CD4-positive, alpha-beta T cell (primary cell): ENCODE measurements around the gene LAMA4. TPM values are rescaled to one million over a fixed set of nuclear protein-coding genes. Genes with fewer than 3 reads are reported as not detected.

Source experiments
- ATAC-seq: fragments of 200-7000 bp; cut with Tn5 transposase; one replicate; pipeline ENCODE4 v1.10.0; 2022; ENCODE audit warnings: mild to moderate bottlenecking; ENCODE audit not compliant: poor library complexity
- CTCF ChIA-PET: fragments of 350-600 bp; sonication (Branson Sonifier 250); formaldehyde crosslinking; loops from one replicate; lab custom pipeline; 2021; ENCODE audit warnings: antibody characterized with exemption, inconsistent platforms; lab: Charles Lee
- POLR2A ChIA-PET: fragments of 350-600 bp; sonication (Branson Sonifier 250); formaldehyde crosslinking; loops from one replicate; lab custom pipeline; 2021; ENCODE audit warnings: antibody characterized with exemption, inconsistent platforms; lab: Charles Lee
- DNase-seq, 14 experiments: peaks; one replicate each; pipeline ENCODE4 v3.0.0-alpha.2; 2013 to 2020; ENCODE audit warnings: mixed read lengths in 2 of 14
- H3K27ac ChIP-seq, 2 donors: one replicate each; pipeline versions ENCODE4 v1.5.1 to v1.7.0; 2013; ENCODE audit warnings: low read length in 2 of 2, low read depth in 1 of 2, mild to moderate bottlenecking in 1 of 2
- H3K27me3 ChIP-seq, 2 experiments: 1 replicate in 1 of 2; 2 replicates in 1 of 2; pipeline versions ENCODE4 v1.6.1 to v1.7.0; 2013; ENCODE audit warnings: low read length in 2 of 2, control low read depth in 1 of 2, mild to moderate bottlenecking in 1 of 2, moderate library complexity in 1 of 2; ENCODE audit not compliant: insufficient read depth in 2 of 2, control insufficient read depth in 1 of 2
- H3K36me3 ChIP-seq: one replicate; pipeline ENCODE4 v1.6.1; 2013; ENCODE audit warnings: low read length, control low read depth; ENCODE audit not compliant: insufficient read depth
- H3K4me1 ChIP-seq: one replicate; pipeline ENCODE4 v1.6.1; 2013; ENCODE audit warnings: low read length, control low read depth; ENCODE audit not compliant: insufficient read depth
- H3K4me3 ChIP-seq: one replicate; pipeline ENCODE4 v1.5.1; 2013; ENCODE audit warnings: mild to moderate bottlenecking, low read length, moderate library complexity
- H3K9me3 ChIP-seq, 2 experiments: 1 replicate in 1 of 2; 2 replicates in 1 of 2; pipeline versions ENCODE4 v1.6.1 to v1.7.0; 2013; ENCODE audit warnings: low read length in 2 of 2, mild to moderate bottlenecking in 2 of 2, control low read depth in 1 of 2, moderate library complexity in 1 of 2; ENCODE audit not compliant: control insufficient read depth in 1 of 2, insufficient read depth in 1 of 2
- H3K27ac Mint-ChIP-seq: one replicate; pipeline ENCODE4 v1.8.0; 2020; ENCODE audit warnings: mixed read lengths
- H3K27me3 Mint-ChIP-seq: one replicate; pipeline ENCODE4 v1.8.0; 2021; ENCODE audit warnings: mixed read lengths
- H3K36me3 Mint-ChIP-seq: one replicate; pipeline ENCODE4 v1.8.0; 2021; ENCODE audit warnings: low read depth, mixed read lengths
- H3K4me1 Mint-ChIP-seq: one replicate; pipeline ENCODE4 v1.8.0; 2021; ENCODE audit warnings: low read depth, mixed read lengths
- H3K4me3 Mint-ChIP-seq: one replicate; pipeline ENCODE4 v1.8.0; 2020; ENCODE audit warnings: mild to moderate bottlenecking, mixed read lengths
- H3K9me3 Mint-ChIP-seq: one replicate; pipeline ENCODE4 v1.8.0; 2020; ENCODE audit warnings: mixed read lengths
- intact Hi-C, 2 experiments: fragments of 100-400 bp; cut with DNase I in 1 of 2; cut with micrococcal nuclease in 1 of 2; formaldehyde crosslinking; loops; one replicate each; pipeline versions ENCODE4 v1.15.1 to v1.9.0; 2023 to 2025; cut with DNase I, micrococcal nuclease
- total RNA-seq, 174 experiments: library from RNA in 2 of 174; stranded (reverse) in 2 of 174; gene quantifications; one replicate each; pipeline ENCODE4 v1.2.3 and lab custom pipeline; 2021 to 2026
- TF ChIP-seq, protein P1 (sequence below): fragments of 200-600 bp; IDR thresholded peaks from one replicate; pipeline ENCODE4 v1.8.0; 2022; ENCODE audit warnings: antibody characterized with exemption, mild to moderate bottlenecking

The LAMA4 gene
- total RNA-seq, 2 experiments from 2014 or later: not detected

DNA sequence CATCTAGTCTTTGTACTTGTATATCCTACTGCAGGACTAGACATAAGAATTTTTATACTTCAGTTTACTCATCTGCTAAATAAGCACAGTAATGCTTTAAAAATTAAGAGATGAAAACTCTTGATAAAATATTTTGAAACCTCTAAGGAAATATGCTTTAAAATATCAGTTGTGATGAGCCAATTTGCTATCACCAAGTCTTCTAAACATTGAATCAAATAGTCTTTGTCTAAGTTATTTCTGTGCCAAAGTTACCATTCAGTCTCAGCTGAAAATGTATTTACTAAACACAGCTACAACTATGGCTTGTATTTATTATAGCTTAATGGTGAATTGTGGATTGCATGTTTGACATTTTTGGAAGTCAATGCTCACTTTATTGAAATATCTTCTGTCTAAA is 46.5 kb upstream of the LAMA4 start:
- ATAC-seq (no peak), DNase-seq (no peak)
- ChIA-PET POLR2A (no interaction called here), CTCF (no interaction called here)
- Mint-ChIP-seq H3K4me3 (no peak overlapping the region), H3K4me1 (no peaks in the 10 kb centered on the region), H3K27me3 (peaks cover 17% of the 10 kb centered on the region), H3K36me3 (no peaks in the 10 kb centered on the region), H3K9me3 (no peaks in the 10 kb centered on the region), H3K27ac (no peak overlapping the region)
- intact Hi-C loops: no loop called here
- Histone ChIP-seq H3K4me3 (no peak overlapping the region), H3K4me1 (no peaks in the 10 kb centered on the region), H3K27ac (no peak overlapping the region), H3K27me3 (peaks cover 0 to under 1% of the 10 kb centered on the region in 2 experiments), H3K36me3 (no peaks in the 10 kb centered on the region), H3K9me3 (no peaks in the 10 kb centered on the region)
- TF ChIP-seq, protein P1, sequence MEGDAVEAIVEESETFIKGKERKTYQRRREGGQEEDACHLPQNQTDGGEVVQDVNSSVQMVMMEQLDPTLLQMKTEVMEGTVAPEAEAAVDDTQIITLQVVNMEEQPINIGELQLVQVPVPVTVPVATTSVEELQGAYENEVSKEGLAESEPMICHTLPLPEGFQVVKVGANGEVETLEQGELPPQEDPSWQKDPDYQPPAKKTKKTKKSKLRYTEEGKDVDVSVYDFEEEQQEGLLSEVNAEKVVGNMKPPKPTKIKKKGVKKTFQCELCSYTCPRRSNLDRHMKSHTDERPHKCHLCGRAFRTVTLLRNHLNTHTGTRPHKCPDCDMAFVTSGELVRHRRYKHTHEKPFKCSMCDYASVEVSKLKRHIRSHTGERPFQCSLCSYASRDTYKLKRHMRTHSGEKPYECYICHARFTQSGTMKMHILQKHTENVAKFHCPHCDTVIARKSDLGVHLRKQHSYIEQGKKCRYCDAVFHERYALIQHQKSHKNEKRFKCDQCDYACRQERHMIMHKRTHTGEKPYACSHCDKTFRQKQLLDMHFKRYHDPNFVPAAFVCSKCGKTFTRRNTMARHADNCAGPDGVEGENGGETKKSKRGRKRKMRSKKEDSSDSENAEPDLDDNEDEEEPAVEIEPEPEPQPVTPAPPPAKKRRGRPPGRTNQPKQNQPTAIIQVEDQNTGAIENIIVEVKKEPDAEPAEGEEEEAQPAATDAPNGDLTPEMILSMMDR: no peak

DNA sequence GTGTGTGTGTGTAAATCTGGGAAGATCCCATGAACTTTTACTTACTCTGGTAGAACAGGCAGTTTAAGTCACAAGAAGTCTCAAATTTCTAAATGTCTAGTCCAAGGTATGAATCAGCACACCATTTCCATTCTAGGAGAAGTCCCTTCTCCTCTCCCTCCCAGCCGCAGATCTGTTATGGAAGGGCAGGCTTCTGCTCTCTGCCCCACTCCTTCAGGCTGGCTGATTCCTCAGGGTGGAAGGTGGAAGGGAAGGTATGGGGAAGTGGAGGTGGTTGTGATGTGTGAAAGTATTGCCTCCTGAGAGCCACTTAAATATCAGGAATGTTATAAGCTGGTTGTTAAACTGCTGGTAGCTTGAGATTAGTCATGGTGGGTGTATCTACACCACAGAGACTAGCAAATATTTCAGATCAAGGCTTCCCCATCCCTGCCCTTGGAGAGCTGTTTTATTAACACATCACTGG is 44.5 kb upstream of the LAMA4 start:
- Mint-ChIP-seq H3K27me3 (peaks cover 7% of the 10 kb centered on the region), H3K36me3 (no peaks in the 10 kb centered on the region), H3K27ac (no peak overlapping the region), H3K9me3 (no peaks in the 10 kb centered on the region), H3K4me3 (no peak overlapping the region), H3K4me1 (no peaks in the 10 kb centered on the region)
- ChIA-PET CTCF (interaction anchor here (0.6 kb wide), 1 partner anchor 11 kb away, joined by 5 read pairs; no protein-coding TSS in a partner anchor), POLR2A (no interaction called here)
- no peak overlapping the region for H3K27ac ChIP-seq
- no peak for DNase-seq
- H3K4me1 ChIP-seq: no peaks in the 10 kb centered on the region
- peaks cover 0 to 4% of the 10 kb centered on the region in 2 experiments for H3K27me3 ChIP-seq
- ATAC-seq: no peak
- no peaks in the 10 kb centered on the region for H3K36me3 ChIP-seq
- intact Hi-C loops: no loop called here
- H3K4me3 ChIP-seq: no peak overlapping the region
- TF ChIP-seq, protein P1: no peak
- no peaks in the 10 kb centered on the region for H3K9me3 ChIP-seq

DNA sequence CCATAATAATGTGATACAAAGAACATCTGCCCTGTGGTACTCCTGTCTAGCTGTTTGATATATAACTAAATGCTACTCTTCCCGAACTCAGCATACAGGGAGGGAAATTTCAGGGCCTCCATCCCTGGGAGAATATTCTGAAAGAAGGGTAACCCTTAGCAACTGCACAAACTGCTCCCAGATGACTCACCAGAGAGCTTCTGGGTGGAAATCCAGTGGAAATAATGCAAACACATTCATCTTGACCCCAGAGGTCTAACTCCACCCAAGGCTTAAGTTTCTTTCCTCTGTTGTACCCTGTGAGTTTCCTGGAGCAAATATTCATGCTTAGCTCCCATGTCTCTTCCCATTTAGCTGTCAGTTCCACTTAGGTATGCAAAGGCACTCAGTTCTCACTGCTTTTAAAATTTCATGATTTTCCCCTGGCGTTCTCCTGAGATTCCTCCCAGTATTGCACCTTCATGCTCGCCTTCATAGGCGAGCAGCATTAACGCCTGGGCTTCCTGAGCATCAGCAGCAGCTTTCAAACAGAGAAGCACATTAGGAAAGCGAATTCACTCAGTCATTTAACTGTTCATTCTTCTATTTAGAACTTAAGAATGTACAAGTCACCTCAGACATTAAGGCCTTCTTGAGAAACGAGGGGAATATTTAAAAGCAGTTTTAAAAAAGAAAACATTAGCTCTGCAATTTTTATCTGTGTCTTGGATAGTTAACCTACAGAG is 43.8 kb upstream of the LAMA4 start:
- ChIA-PET POLR2A (interaction anchor here (0.6 kb wide), 1 partner anchor 1648 kb away, joined by 3 read pairs; no protein-coding TSS in a partner anchor), CTCF (interaction anchor here (0.6 kb wide), 1 partner anchor 11 kb away, joined by 5 read pairs; no protein-coding TSS in a partner anchor)
- DNase-seq (no peak), ATAC-seq (no peak)
- intact Hi-C loops: no loop called here
- H3K27me3 Mint-ChIP-seq: peaks cover 11% of the 10 kb centered on the region
- H3K4me3 ChIP-seq: no peak overlapping the region
- H3K27ac Mint-ChIP-seq: no peak overlapping the region
- no peak overlapping the region for H3K27ac ChIP-seq
- no peaks in the 10 kb centered on the region for H3K9me3 Mint-ChIP-seq
- H3K4me3 Mint-ChIP-seq: no peak overlapping the region
- H3K36me3 ChIP-seq: no peaks in the 10 kb centered on the region
- no peaks in the 10 kb centered on the region for H3K36me3 Mint-ChIP-seq
- no peaks in the 10 kb centered on the region for H3K4me1 ChIP-seq
- H3K9me3 ChIP-seq: no peaks in the 10 kb centered on the region
- H3K4me1 Mint-ChIP-seq: no peaks in the 10 kb centered on the region
- TF ChIP-seq, protein P1: no peak
- peaks cover 0 to 4% of the 10 kb centered on the region in 2 experiments for H3K27me3 ChIP-seq
